ENCODE data around the gene DNAAF1.

- TF ChIP-seq, protein P1, sequence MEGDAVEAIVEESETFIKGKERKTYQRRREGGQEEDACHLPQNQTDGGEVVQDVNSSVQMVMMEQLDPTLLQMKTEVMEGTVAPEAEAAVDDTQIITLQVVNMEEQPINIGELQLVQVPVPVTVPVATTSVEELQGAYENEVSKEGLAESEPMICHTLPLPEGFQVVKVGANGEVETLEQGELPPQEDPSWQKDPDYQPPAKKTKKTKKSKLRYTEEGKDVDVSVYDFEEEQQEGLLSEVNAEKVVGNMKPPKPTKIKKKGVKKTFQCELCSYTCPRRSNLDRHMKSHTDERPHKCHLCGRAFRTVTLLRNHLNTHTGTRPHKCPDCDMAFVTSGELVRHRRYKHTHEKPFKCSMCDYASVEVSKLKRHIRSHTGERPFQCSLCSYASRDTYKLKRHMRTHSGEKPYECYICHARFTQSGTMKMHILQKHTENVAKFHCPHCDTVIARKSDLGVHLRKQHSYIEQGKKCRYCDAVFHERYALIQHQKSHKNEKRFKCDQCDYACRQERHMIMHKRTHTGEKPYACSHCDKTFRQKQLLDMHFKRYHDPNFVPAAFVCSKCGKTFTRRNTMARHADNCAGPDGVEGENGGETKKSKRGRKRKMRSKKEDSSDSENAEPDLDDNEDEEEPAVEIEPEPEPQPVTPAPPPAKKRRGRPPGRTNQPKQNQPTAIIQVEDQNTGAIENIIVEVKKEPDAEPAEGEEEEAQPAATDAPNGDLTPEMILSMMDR (conservative IDR thresholded peaks at IDR 0.05; ENCODE audit: low read depth, low read length): no peak
- TF ChIP-seq MXI1 (IDR thresholded peaks at IDR 0.05; ENCODE audit: borderline replicate concordance, low read depth, low read length) (no peak), POLR2A (IDR thresholded peaks at IDR 0.05; ENCODE audit: low read depth, low read length) (no peak)
Observed at GRCh38 chr16:84191466-84191865, 46.4 kb downstream of the DNAAF1 start.
